ENCODE results near the gene UMAD1.

The UMAD1 gene

DNA sequence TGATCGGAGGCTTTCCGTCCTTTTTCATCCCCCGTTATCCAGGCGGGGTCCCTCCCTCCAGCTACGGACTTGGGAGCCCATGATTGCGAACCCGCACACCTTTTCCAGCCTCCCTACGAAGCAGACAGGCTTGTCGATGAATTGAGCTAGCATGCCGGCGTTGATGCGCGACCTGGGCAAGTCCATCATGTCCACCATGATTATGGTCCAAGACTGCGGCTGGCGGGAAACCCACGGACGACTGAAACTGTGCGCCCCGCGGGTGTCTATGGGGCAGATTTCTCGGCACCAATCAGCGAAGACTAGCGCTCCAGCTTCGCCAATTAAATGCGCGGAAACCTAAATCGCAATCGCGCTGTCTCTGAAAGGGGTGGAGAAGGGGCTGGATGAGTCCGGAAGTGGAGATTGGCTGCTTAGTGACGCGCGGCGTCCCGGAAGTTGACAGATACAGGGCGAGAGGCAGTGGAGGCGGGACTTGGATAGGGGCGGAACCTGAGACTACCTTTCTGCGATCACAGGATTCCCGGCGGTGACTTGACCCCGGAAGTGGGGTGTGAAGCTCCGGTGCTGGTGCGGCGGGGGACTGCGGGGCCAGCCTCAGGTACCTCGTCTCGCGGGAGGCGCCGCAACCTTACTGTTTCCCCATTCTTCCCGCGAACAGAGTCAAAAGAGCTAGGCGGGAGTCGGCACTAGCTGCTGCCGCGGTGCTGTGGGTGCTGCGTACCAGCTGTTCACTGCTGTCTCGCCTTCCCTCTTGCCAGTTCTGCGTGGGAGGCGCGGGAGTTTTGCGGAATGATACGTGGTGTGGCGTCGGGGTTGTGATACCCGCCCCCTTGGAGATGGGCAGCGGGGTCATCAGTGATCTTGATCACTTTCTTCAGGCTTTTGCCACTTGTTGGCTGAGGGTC lies at the start of gene UMAD1:
TSS of gene UMAD1 (plus strand) at position 532 of the 908 bp plus-strand sequence. CDS start 32,620 bp downstream, outside the sequence.
- DNase-seq (ENCODE audit: low spot score) (peak; percentile 99), FAIRE-seq (peak; percentile 97)

DNA sequence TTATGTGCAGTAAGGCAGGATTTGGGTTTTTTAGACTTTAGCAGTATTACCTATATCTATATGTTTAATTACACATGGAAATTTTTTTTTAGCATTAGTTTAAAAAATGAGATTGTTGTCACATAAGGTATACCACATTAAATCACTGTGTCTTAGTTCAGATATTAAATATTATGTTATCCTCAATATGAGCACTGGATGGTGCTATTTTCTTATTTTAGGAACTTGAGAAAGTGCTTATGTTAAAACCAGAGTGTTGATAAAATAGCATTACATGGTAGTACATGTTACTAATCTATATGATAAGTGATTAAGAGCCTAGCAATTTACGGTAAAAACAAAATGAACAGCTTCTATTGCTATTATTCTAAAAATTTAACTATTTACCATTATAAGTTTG lies 45.1 kb upstream of the UMAD1 start:
- peak; percentile 81 for FAIRE-seq
- no peak for DNase-seq (ENCODE audit: low spot score)

DNA sequence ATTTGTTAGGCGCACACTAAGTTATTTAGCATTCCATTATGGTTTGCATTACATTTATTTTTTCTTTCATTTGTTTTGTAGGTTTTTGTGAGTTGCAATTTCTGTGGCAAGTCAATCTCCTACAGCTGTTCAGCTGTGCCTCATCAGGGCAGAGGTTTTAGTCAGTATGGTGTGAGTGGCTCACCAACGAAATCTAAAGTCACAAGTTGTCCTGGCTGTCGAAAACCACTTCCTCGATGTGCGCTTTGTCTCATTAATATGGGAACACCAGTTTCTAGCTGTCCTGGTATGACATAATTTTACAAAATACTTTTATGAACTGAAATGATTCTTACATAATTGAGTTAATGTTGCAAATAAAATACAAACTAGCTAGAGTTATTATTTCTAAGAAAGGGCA lies 44.4 kb upstream of the UMAD1 start:
- FAIRE-seq (no peak), DNase-seq (ENCODE audit: low spot score) (no peak)

DNA sequence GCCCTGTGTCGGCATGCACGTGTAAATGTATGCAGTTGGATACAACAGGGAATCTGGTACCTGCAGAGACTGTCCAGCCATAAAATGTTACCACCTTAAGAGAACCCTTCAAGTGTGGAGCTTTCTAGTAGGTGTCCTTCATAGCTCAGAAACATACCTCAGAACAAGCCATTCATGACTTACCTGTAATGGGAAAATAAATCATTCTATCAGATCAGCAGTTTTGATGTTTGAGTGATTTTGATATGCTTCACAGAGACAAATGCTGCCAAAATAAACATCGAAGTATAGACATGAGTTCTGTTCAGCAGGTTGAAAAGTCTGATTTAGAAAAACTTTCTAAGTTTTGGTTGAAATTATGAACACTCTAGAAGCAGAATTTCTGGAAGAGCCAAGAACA lies 33.5 kb upstream of the UMAD1 start:
- FAIRE-seq (no peak), DNase-seq (ENCODE audit: low spot score) (no peak)

DNA sequence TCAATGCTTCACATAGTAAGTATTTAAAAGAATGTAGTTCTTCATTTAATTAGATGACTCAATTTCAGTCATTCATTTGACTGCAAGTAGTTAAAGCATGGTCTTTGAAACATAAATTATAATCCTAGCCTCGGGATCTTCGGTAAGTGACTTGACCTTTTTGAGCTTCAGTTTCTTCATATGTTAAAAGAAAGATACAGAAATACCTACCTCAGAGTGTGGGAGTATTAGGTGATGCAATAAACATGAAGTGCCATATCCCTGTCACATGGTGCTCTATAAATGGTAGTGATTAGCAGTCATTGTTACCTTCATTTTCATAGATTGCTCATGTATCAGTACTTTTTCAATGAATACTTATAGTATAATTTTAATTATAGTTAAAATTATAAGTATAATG lies 31.2 kb upstream of the UMAD1 start:
- FAIRE-seq: peak; percentile 30
- DNase-seq (ENCODE audit: low spot score): no peak

DNA sequence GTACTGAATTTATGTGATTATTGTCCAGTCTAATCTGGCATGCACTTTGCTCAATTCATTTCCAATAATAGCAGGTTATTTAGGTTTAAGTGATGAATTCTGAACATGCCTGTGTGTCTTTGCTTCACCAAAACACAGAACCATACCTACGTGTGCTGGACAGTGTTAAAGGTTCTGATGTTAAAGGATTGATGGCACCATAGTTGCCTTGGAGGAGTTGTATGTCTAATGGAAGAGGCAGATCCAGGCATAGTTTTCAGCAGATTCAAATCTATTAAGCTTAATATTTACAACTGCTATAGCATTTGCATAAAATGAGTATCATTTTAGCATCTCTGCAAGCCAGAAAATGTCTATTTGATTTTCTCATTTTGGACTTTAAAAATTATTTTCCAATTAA lies 28.0 kb upstream of the UMAD1 start:
- DNase-seq (ENCODE audit: low spot score): no peak
- no peak for FAIRE-seq

DNA sequence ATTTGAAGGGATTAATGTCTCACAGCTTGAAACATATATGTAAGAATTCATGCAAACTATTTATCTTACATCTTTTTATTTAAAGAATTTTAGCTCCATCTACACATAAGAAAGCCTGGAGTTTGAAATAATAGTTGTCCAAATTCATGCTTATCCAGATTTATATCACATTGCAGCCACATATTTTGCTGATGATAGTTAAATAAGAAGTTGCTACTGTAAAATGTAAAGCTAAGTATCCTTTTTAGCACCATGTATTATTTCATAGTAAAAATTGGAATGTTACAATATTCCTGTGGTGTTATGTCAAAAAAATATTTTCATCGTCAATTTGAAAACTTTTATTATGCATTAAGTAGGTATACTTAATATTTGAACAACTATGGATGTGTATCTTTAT lies 27.3 kb upstream of the UMAD1 start:
- no peak for DNase-seq (ENCODE audit: low spot score)
- FAIRE-seq: peak; percentile 21

DNA sequence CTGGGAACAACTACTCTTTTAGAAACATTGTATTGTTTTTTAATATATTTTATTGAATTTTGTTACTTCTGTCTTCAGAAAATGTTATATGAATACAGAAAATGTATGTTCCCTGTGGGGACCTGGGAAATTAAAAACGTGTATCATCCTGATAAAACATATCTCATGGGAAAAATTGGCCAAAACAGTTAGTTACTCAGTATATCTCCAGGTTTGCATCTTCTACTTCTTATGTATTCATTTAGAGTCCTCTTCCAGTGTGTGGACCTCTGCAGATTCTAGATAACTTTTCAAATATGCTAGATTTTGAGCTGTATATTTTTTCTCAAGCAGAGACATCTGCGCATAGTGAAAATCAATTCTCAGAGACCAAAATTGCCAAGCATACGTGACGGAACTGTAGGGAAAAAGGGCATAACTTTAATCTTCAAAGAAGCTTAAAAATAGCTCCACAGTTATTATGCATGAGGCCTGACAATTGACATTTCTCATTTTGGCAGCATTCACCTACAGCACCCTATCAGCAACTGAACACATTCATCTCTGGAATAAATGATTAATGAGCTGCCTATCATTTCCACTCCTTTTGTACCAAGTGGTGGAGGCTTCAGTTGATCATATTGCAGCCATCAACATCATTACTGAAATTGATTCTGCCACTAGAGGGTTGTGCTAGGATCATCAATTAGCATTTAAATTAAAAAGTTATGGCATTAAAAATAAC lies 26.4 kb upstream of the UMAD1 start:
- FAIRE-seq (no peak), DNase-seq (ENCODE audit: low spot score) (no peak)

DNA sequence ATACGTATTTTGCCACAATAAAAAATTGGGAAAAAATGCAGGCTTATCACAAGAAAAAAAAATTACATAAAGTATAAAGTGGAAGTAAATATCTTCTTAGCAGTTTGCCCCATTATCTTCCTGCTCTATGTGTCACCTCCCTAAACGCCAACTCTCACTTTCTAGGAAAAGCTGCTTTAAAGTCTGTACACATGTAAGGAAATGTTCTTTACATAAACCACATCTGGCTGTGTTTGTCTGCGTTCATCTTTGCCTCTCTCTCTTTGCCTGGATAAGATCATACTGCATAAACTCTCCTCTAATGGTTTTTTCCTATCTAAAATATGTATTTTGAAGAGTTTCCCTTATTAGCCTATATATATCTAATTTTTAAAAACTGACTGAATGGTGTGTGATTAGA lies 23.0 kb upstream of the UMAD1 start:
- no peak for DNase-seq (ENCODE audit: low spot score)
- no peak for FAIRE-seq

DNA sequence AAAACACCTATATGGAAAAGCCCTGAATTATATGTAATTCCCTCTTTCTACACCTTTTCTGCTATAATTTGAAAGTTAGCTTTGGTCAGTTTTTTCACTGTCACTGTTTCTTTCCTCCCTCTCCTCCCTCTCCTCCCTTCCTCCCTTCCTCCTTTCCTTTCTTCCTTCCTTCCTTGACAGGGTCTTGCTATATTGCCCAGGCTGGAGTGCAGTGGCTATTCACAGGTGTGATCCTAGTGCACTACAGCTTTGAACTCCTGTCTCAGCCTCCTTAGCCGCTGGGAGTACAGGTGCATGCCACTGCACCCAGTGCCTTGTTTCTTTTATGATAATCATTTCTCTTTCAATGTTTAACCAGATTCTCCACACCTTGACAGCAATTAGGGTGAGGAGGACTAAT lies 22.1 kb upstream of the UMAD1 start:
- DNase-seq (ENCODE audit: low spot score): no peak
- FAIRE-seq: no peak

DNA sequence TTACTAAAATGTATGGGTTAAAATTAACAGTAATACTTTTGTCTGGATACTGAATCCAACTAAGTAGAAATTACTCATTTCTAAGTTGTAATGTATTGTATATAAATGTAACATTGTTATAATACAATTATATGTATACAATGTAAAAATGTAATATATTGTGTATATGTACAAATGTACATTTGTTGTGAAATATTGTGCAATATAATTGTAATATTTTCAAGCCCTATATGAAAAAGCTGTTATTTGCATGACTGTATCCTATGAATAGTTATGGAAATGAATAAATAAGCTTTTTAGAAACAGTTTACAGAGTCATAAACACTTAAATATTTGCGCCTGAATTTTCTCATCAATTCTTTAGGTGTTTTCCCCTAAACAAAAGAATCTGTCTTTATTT lies 20.3 kb upstream of the UMAD1 start:
- FAIRE-seq: peak; percentile 23
- DNase-seq (ENCODE audit: low spot score): no peak

DNA sequence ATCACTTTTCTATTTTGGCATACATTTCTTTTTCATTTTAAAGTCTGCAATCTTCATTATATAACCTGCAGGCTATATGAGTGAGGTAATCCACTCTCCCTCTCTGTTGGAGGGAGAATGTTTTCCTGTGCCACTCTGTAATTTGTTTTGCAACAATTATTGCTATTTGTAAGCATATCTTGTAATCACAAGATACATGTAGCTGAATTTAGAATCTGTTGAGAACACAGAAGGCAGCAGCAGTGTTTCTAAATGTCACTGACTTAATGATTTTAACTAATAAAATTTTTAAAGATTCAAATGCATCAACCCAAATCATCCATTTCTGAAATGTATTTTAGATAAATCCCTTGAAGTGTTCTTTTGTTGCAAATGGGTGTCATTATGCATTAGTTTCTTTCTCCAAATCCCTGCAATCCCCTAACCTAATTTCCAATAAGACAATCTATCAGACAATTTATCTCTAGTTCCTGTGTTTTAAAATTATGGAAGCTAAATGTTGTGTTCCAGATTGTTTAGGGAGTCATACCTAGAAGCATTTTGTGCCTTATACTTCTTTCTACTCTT lies 19.8 kb upstream of the UMAD1 start:
- FAIRE-seq: no peak

DNA sequence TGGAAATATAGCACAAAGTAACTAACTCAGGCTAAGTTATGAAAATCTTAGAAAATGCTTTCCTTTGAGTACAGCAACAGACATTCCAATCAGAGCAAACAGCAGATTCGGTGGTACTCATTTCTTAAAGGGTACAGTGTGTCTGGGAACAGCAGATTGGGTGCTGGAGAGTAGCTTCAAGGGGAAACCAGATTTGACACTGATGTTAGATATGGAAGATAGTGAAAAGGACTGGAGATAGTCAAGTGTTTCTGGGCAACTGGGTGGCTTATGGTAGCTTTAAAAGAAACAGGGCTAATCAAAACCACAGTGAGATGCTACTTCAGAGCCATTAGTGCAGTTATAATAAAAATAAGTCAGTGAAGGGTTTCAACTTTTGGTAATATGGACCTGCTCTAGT lies 12.1 kb upstream of the UMAD1 start:
- FAIRE-seq (no peak), DNase-seq (ENCODE audit: low spot score) (no peak)

More for the DNA sequence above, 19.8 kb upstream of the UMAD1 start:
- DNase-seq (ENCODE audit: low spot score): no peak

DNA sequence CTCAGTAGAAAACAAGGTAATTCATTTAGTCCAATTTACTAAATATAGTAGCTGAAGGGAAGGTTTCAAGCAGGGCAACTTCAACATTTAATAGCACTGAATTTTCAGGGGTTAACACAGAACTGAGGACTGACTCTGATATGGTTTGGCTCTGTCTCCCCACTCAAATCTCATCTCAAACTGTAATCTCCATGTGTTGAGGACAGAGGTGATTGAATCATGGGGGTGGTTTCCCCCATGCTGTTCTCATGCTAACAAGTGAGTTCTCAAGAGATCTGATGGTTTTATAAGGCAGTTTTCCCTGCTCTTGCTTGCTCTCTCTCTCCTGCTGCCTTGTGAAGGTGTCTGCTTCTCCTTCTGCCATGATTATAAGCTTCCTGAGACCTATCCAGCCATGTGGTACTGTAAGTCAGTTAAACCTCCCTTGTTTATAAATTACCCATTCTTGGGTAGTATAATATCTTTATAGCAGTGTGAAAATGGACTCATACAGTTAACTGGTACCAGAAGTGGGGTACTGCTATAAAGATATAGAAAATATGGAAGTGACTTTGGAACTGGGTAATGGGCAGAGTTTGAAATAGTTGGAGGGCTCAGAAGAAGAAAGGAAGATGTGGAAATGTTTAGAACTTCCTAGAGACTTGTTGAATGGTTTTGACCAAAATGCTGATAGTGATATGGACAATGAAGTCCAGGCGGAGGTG lies 9.8 kb upstream of the UMAD1 start:
- FAIRE-seq: no peak
- DNase-seq (ENCODE audit: low spot score): no peak

DNA sequence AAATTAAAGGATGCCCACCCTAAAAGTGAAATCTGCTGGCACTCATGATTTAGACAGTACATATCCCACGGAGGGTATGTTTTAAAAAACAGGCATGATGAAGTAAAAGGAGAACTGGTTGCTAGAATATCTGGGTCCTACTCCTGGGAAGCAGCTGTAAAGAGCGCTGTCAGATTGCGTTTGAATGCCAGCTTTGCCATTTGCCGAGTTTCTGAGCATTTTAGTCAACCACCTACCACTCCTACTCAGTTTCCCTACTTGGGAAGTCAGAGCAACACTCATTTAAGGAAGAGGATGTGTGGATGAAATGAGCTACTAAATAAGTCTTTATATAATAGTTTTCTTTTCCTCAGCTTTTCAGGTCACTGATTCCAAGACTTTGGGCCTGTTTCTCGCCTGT lies 1.1 kb upstream of the UMAD1 start:
- DNase-seq (ENCODE audit: low spot score) (no peak), FAIRE-seq (no peak)

DNA sequence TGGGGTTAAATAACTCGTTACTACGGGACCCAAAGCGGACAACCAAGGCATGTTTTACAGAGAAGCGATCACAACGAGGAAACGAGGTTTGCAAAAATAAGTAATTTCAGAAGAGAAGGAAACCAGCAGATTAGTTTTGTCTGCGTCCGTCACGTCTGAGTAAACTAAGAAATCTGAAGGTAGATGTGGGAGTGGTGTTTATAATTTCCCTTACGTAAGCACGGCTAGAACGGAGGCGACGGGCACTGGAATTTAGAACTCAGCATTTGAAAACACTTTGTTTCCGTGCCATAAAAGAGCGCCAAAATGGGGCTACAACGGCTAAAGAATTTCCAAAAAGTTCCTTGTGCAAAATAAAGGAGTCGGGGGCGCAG lies 718 bp upstream of the UMAD1 start:
- DNase-seq (ENCODE audit: low spot score) (peak; percentile 42), FAIRE-seq (no peak)

DNA sequence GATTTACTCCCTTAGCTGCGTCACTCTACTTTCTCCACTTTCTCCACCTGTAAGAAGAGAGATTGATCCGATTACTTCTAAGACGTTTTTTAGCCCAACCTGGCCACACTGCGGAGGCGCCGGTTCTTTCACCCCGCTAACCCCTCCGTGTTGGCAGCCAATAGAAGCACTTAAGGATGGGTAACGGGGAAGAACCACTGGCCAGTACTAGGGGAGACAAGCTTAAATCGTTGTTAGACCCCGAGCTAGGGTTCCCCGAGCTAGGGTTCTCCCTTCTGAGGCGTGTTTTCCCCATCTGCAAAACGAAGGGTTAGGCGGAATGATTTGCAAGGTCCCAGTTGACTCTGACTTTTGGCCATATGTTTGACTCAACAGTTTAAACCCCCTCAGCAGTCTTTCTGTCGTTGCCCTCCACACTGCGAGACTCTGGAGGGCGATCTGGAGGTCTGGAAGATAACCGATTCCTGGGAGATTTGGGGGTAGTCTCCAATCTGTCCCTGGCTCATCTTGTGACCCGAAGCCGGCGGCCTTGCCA lies 644 bp downstream of the UMAD1 start:
- DNase-seq (ENCODE audit: low spot score): no peak
- FAIRE-seq: no peak

DNA sequence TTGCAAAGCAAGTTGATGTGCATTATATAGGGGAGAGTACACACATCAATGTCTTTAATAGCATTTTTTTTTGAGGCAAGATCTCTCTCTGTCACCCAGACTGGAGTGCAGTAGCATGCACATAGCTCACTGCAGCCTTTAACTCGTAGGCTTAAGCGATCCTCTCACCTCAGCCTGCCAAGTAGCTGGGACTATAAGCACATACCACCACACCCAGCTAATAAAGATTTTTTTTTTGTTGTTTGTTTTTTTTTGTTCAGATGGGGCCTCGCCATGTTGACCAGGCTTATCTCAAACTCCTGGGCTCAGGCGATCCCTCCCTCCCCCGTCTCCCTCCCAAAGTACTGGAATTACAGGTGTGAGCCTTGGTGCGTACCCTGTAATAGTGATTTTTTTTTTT lies 1.5 kb downstream of the UMAD1 start:
- FAIRE-seq (no peak), DNase-seq (ENCODE audit: low spot score) (no peak)

DNA sequence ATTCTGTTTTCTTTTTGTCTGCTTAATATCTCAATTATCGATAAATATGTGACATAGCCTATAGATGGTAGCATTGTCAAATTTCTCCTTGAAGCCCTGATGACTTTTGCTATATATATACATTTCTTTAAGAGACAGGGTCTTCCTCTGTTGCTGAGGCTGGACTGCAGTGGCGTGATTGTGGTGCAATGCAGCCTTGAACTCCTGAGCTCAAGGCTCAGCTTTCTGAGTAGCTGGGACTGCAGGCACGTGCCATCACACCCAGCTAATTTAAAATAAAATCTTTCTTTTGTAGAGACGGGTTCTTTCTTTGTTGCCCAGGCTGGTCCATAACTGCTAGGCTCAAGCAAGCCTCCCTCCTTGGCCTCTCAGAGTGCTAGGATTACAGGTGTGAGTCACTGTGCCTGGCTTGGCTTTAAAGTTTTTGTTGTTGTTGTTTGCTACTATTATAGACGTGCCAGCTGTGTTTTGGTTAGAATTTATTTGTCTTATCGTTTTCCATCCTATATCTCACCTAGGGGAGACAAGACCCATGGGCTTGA lies 7.0 kb downstream of the UMAD1 start:
- no peak for DNase-seq (ENCODE audit: low spot score)

DNA sequence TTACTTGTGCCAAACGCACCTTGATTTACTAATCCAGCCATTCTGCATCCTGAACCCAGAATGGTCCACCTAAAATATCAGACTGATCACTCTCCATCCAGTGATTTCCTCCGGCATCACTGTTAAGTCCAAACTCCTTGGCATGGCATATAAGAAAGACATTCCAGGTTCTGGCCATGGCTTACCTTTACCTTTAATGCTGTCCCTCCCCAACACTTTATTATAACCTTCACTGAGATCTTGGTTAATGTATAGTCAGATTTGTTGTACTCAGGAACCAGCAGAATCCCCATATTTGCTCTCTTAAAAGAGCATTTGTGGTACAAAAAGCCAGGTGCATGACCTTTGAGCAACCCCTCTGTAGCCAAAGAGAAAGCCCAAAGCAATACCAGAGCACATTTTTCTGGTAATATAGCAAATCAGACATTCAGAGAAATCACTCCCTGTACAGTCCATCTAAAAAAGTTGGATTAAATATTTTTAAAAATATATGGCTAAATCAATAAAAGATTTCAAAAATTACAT lies 10.2 kb downstream of the UMAD1 start:
- no peak for DNase-seq (ENCODE audit: low spot score)
- FAIRE-seq: no peak

More for the DNA sequence above, 7.0 kb downstream of the UMAD1 start:
- FAIRE-seq: no peak

DNA sequence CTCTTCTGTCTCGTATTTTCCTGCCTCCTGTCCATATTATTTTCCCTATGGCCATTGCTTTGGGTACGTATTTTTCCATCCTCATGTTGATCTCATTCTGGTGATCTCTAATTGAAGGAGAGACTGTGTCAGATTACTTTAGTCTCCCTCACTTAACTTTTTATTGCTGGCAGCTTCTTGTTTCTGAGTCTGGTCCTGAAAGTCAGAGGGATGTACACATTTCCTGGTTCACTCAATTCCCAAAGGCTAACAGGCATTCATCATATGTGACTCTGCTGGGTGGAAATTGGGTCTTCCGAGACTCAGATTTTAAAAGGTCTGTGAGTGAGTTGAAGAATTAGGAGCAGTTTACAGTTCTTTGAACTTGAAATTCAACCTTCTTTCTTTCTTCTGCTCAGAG lies 10.9 kb downstream of the UMAD1 start:
- DNase-seq (ENCODE audit: low spot score) (no peak), FAIRE-seq (no peak)

Measured in RCC 7860 (cell line).